HFFc6 (cell line): ENCODE results near the gene EPB41L2. TPM values are rescaled to one million over a fixed set of nuclear protein-coding genes. Genes with fewer than 3 reads are reported as not detected.
A peak's percentile ranks its signal among the peaks of the same experiment; 100 is the strongest.

Experiments used
- DNase-seq: peaks from one replicate; pipeline ENCODE4 v3.0.0-alpha.2; 2018
- H3K27ac Mint-ChIP-seq: 2 replicates; pipeline ENCODE4 v1.8.0; 2020; ENCODE audit warnings: mild to moderate bottlenecking, mixed read lengths
- H3K27me3 Mint-ChIP-seq: 2 replicates; pipeline ENCODE4 v1.8.0; 2021; ENCODE audit warnings: mild to moderate bottlenecking, moderate library complexity, mixed read lengths; ENCODE audit not compliant: insufficient read depth
- H3K36me3 Mint-ChIP-seq: 2 replicates; pipeline ENCODE4 v1.8.0; 2021; ENCODE audit warnings: low read depth, mixed read lengths
- H3K4me1 Mint-ChIP-seq: 2 replicates; pipeline ENCODE4 v1.8.0; 2020; ENCODE audit warnings: low read depth, mixed read lengths
- H3K4me3 Mint-ChIP-seq: 2 replicates; pipeline ENCODE4 v1.8.0; 2020; ENCODE audit warnings: mild to moderate bottlenecking, moderate library complexity, mixed read lengths
- H3K9me3 Mint-ChIP-seq: 2 replicates; pipeline ENCODE4 v1.8.0; 2020; ENCODE audit warnings: mild to moderate bottlenecking, mixed read lengths
- CTCF ChIP-seq: fragments of 200-600 bp; sonication (generic); IDR thresholded peaks from 2 replicates; pipeline ENCODE4 v1.5.0; 2021; ENCODE audit warnings: antibody characterized with exemption, mild to moderate bottlenecking
- total RNA-seq, 6 experiments: library from RNA; stranded (reverse); fragmentation: NEBNext Ultra II Directional; extraction: Animal tissue kit (Norgen Biotek cat#: 25700); gene quantifications; 2 replicates in 1 of 6; 3 replicates in 5 of 6; pipeline ENCODE4 v1.2.3, GENCODE V29; 2021

Gene EPB41L2
- total RNA-seq, 6 experiments from 2014 or later: 39.3 to 73.8 (median 60.7) TPM

GRCh38 chr6:131041814-131042213 lies 21.2 kb downstream of the EPB41L2 start:
- no peak for TF ChIP-seq CTCF
- Mint-ChIP-seq H3K27ac (peak overlapping the region; percentile 19), H3K9me3 (no peaks in the 10 kb centered on the region), H3K4me3 (peak overlapping the region; percentile 23; the same call in 1 of the 2 replicates), H3K27me3 (no peaks in the 10 kb centered on the region), H3K4me1 (peaks cover 38% of the 10 kb centered on the region), H3K36me3 (peaks cover 4% of the 10 kb centered on the region; the same call in 1 of the 2 replicates)
- DNase-seq: no peak

- Mint-ChIP-seq H3K27me3 (no peaks in the 10 kb centered on the region), H3K4me3 (no peak overlapping the region), H3K27ac (peak overlapping the region; percentile 57), H3K4me1 (peaks cover 38% of the 10 kb centered on the region), H3K36me3 (peaks cover 4% of the 10 kb centered on the region; the same call in 1 of the 2 replicates), H3K9me3 (no peaks in the 10 kb centered on the region)
- TF ChIP-seq CTCF: no peak
- no peak for DNase-seq
Measured at GRCh38 chr6:131040866-131041265, 22.2 kb downstream of the EPB41L2 start.

GRCh38 chr6:131039345-131039680 lies 23.7 kb downstream of the EPB41L2 start:
- no peaks in the 10 kb centered on the region for H3K27me3 Mint-ChIP-seq
- TF ChIP-seq CTCF: no peak
- peaks cover 4% of the 10 kb centered on the region; the same call in 1 of the 2 replicates for H3K36me3 Mint-ChIP-seq
- H3K4me1 Mint-ChIP-seq: peaks cover 38% of the 10 kb centered on the region
- peak overlapping the region; percentile 16; the same call in 1 of the 2 replicates for H3K4me3 Mint-ChIP-seq
- no peak for DNase-seq
- H3K27ac Mint-ChIP-seq: no peak overlapping the region; the same call in 1 of the 2 replicates
- H3K9me3 Mint-ChIP-seq: no peaks in the 10 kb centered on the region

- Mint-ChIP-seq H3K27me3 (no peaks in the 10 kb centered on the region), H3K36me3 (peaks cover 4% of the 10 kb centered on the region; the same call in 1 of the 2 replicates), H3K4me3 (peak overlapping the region; percentile 16; the same call in 1 of the 2 replicates), H3K4me1 (peaks cover 38% of the 10 kb centered on the region), H3K27ac (peak overlapping the region; percentile 57), H3K9me3 (no peaks in the 10 kb centered on the region)
- peak; percentile 30 for DNase-seq
- TF ChIP-seq CTCF: no peak
Measured at GRCh38 chr6:131038597-131039344, 24.3 kb downstream of the EPB41L2 start.

- Mint-ChIP-seq H3K27me3 (no peaks in the 10 kb centered on the region), H3K9me3 (no peaks in the 10 kb centered on the region), H3K4me1 (peaks cover 32% of the 10 kb centered on the region), H3K4me3 (no peak overlapping the region), H3K27ac (no peak overlapping the region), H3K36me3 (peaks cover 4% of the 10 kb centered on the region; the same call in 1 of the 2 replicates)
- TF ChIP-seq CTCF: no peak
- DNase-seq: no peak
Measured at GRCh38 chr6:131037194-131037897, 25.7 kb downstream of the EPB41L2 start.
